IMR-90 (cell line): ENCODE results near the gene EP300. TPM values are rescaled to one million over a fixed set of nuclear protein-coding genes. Genes with fewer than 3 reads are reported as not detected.

Experiments used
- ATAC-seq: fragments of 200-7000 bp; cut with Tn5 transposase; 2 replicates; pipeline ENCODE4 v1.9.1; 2020; ENCODE audit warnings: low read depth, mild to moderate bottlenecking, moderate library complexity
- BruUV-seq: library from RNA; stranded (reverse); fragments of 400-500 nt; replicated peaks from 2 replicates; lab custom pipeline; 2021; lab: Mats Ljungman, UMichigan
- CTCF ChIA-PET: fragments of 300-600 bp; formaldehyde crosslinking; extraction: SDS; loops from one replicate; lab custom pipeline; 2021; ENCODE audit warnings: antibody characterized with exemption; lab: Yijun Ruan, JAX
- POLR2A ChIA-PET: fragments of 300-600 bp; sonication (Branson Sonifier 250); formaldehyde crosslinking; loops from one replicate; lab custom pipeline; 2022; ENCODE audit warnings: antibody characterized with exemption; ENCODE audit not compliant: unreplicated experiment; lab: Charles Lee
- DNase-seq: peaks from one replicate; pipeline ENCODE4 v3.0.0; 2013
- H2AFZ ChIP-seq: replicated peaks from 2 replicates; pipeline ENCODE3; 2013; ENCODE audit warnings: low read length, mild to moderate bottlenecking; ENCODE audit not compliant: poor library complexity
- H2AK5ac ChIP-seq: 2 replicates; pipeline ENCODE4 v1.6.1; 2013; ENCODE audit warnings: low read depth, low read length, inconsistent platforms
- H2AK9ac ChIP-seq: replicated peaks from 2 replicates; pipeline ENCODE3; 2013; ENCODE audit warnings: mild to moderate bottlenecking, low read depth, low read length, moderate library complexity; ENCODE audit not compliant: poor library complexity
- H2BK120ac ChIP-seq: 2 replicates; pipeline ENCODE4 v1.6.1; 2013; ENCODE audit warnings: low read depth, low read length, inconsistent platforms
- H2BK15ac ChIP-seq: 3 replicates; pipeline ENCODE4 v1.6.1; 2013; ENCODE audit warnings: low read depth, low read length, inconsistent platforms
- H2BK20ac ChIP-seq: 2 replicates; pipeline ENCODE4 v1.6.1; 2013; ENCODE audit warnings: low read depth, mild to moderate bottlenecking, inconsistent platforms, low read length, moderate library complexity
- H2BK5ac ChIP-seq: 2 replicates; pipeline ENCODE4 v1.6.1; 2013; ENCODE audit warnings: mild to moderate bottlenecking, low read depth, low read length, inconsistent platforms; ENCODE audit not compliant: poor library complexity, severe bottlenecking
- H3K14ac ChIP-seq: replicated peaks from 2 replicates; pipeline ENCODE4 v1.6.1; 2013; ENCODE audit warnings: low read depth, low read length, inconsistent platforms
- H3K18ac ChIP-seq: 2 replicates; pipeline ENCODE4 v1.6.1; 2013; ENCODE audit warnings: low read depth, low read length, control low read depth
- H3K23ac ChIP-seq: 2 replicates; pipeline ENCODE4 v1.6.1; 2013; ENCODE audit warnings: low read depth, low read length, inconsistent platforms
- H3K27ac ChIP-seq: 2 replicates; pipeline ENCODE4 v1.5.1; 2013; ENCODE audit warnings: mild to moderate bottlenecking, control low read depth, low read length; ENCODE audit not compliant: insufficient read depth
- H3K27me3 ChIP-seq: 2 replicates; pipeline ENCODE4 v1.6.1; 2013; ENCODE audit warnings: low read length; ENCODE audit not compliant: control insufficient read depth, insufficient read depth
- H3K36me3 ChIP-seq: 2 replicates; pipeline ENCODE4 v1.6.1; 2013; ENCODE audit warnings: low read length, mixed read lengths; ENCODE audit not compliant: control insufficient read depth, insufficient read depth
- H3K4ac ChIP-seq: 2 replicates; pipeline ENCODE4 v1.6.1; 2013; ENCODE audit warnings: low read depth, low read length, inconsistent platforms
- H3K4me1 ChIP-seq: 2 replicates; pipeline ENCODE4 v1.6.1; 2013; ENCODE audit warnings: low read length, mixed read lengths; ENCODE audit not compliant: control insufficient read depth, insufficient read depth
- H3K4me2 ChIP-seq: 2 replicates; pipeline ENCODE4 v1.6.1; 2013; ENCODE audit warnings: low read depth, mild to moderate bottlenecking, control low read depth, low read length, moderate library complexity
- H3K4me3 ChIP-seq: 2 replicates; pipeline ENCODE4 v1.5.1; 2013; ENCODE audit warnings: low read depth, mild to moderate bottlenecking, control low read depth, low read length, moderate library complexity; ENCODE audit not compliant: insufficient read depth
- H3K56ac ChIP-seq: 2 replicates; pipeline ENCODE4 v1.6.1; 2013; ENCODE audit warnings: low read length, inconsistent platforms; ENCODE audit not compliant: insufficient read depth; ENCODE audit errors: extremely low read depth
- H3K79me1 ChIP-seq, 2 experiments: 2 replicates each; pipeline ENCODE4 v1.6.1; 2013; ENCODE audit warnings: low read length in 2 of 2, inconsistent platforms in 1 of 2, low read depth in 1 of 2
- H3K9ac ChIP-seq: 2 replicates; pipeline ENCODE4 v1.6.1; 2013; ENCODE audit warnings: low read depth, low read length, control low read depth
- H3K9me1 ChIP-seq: 2 replicates; pipeline ENCODE4 v1.6.1; 2013; ENCODE audit warnings: low read length, inconsistent platforms; ENCODE audit not compliant: insufficient read depth
- H3K9me3 ChIP-seq: 2 replicates; pipeline ENCODE4 v1.6.1; 2013; ENCODE audit warnings: low read length; ENCODE audit not compliant: control insufficient read depth, insufficient read depth
- H4K20me1 ChIP-seq: 2 replicates; pipeline ENCODE4 v1.6.1; 2013; ENCODE audit warnings: low read length, inconsistent platforms; ENCODE audit not compliant: insufficient read depth
- H4K5ac ChIP-seq: 2 replicates; pipeline ENCODE4 v1.6.1; 2013; ENCODE audit warnings: mild to moderate bottlenecking, low read depth, low read length, control low read depth
- H4K8ac ChIP-seq, 2 experiments: 2 replicates each; pipeline ENCODE4 v1.6.1; 2013; ENCODE audit warnings: low read depth in 2 of 2, low read length in 2 of 2, control low read depth in 1 of 2, inconsistent platforms in 1 of 2
- H4K91ac ChIP-seq: 2 replicates; pipeline ENCODE4 v1.6.1; 2013; ENCODE audit warnings: low read depth, low read length, inconsistent platforms; ENCODE audit not compliant: insufficient read depth
- BHLHE40 ChIP-seq: fragments of 150-350 bp; IDR thresholded peaks from 2 replicates; pipeline ENCODE4 v1.6.1; 2016; ENCODE audit warnings: mild to moderate bottlenecking, low read depth, low read length
- CEBPB ChIP-seq: IDR thresholded peaks from 2 replicates; pipeline ENCODE4 v1.6.1; 2012; ENCODE audit warnings: low read depth, low read length, improper control_type of control experiment
- CHD1 ChIP-seq: IDR thresholded peaks from 2 replicates; pipeline ENCODE4 v1.6.1; 2012; ENCODE audit warnings: low read depth, low read length, improper control_type of control experiment
- CTCF ChIP-seq: conservative IDR thresholded peaks from 2 replicates; pipeline ENCODE4 v1.5.1; 2012; ENCODE audit warnings: mild to moderate bottlenecking, low read depth, low read length, improper control_type of control experiment
- ELK1 ChIP-seq: fragments of 150-350 bp; IDR thresholded peaks from 2 replicates; pipeline ENCODE4 v1.6.1; 2016; ENCODE audit warnings: low read depth, mild to moderate bottlenecking, low read length, moderate library complexity, borderline replicate concordance
- FOS ChIP-seq: fragments of 150-350 bp; IDR thresholded peaks from 2 replicates; pipeline ENCODE4 v1.6.1; 2016; ENCODE audit warnings: low read depth, low read length
- MAFK ChIP-seq: IDR thresholded peaks from 2 replicates; pipeline ENCODE4 v1.6.1; 2012; ENCODE audit warnings: low read depth, low read length, improper control_type of control experiment
- MAZ ChIP-seq: IDR thresholded peaks from 2 replicates; pipeline ENCODE4 v1.6.1; 2012; ENCODE audit warnings: low read depth, mild to moderate bottlenecking, low read length, improper control_type of control experiment, moderate library complexity, borderline replicate concordance
- MXI1 ChIP-seq: IDR thresholded peaks from 2 replicates; pipeline ENCODE4 v1.6.1; 2012; ENCODE audit warnings: low read depth, mild to moderate bottlenecking, low read length, moderate library complexity, borderline replicate concordance
- NFE2L2 ChIP-seq: fragments of 150-350 bp; IDR thresholded peaks from 2 replicates; pipeline ENCODE4 v1.6.1; 2016; ENCODE audit warnings: low read depth, mild to moderate bottlenecking, low read length
- POLR2A ChIP-seq: IDR thresholded peaks from 2 replicates; pipeline ENCODE4 v1.6.1; 2012; ENCODE audit warnings: mild to moderate bottlenecking, low read depth, low read length
- RAD21 ChIP-seq: IDR thresholded peaks from 2 replicates; pipeline ENCODE4 v1.6.1; 2012; ENCODE audit warnings: low read length, improper control_type of control experiment
- RCOR1 ChIP-seq: IDR thresholded peaks from 2 replicates; pipeline ENCODE4 v1.6.1; 2012; ENCODE audit warnings: mild to moderate bottlenecking, low read length, improper control_type of control experiment; ENCODE audit not compliant: insufficient replicate concordance
- RFX5 ChIP-seq: IDR thresholded peaks from 2 replicates; pipeline ENCODE4 v1.8.0; 2012; ENCODE audit warnings: low read depth, mild to moderate bottlenecking, low read length, moderate library complexity
- SMC3 ChIP-seq: fragments of 150-350 bp; IDR thresholded peaks from 2 replicates; pipeline ENCODE4 v1.6.1; 2016; ENCODE audit warnings: low read depth, mild to moderate bottlenecking, antibody characterized with exemption, low read length, moderate library complexity
- USF2 ChIP-seq: fragments of 150-350 bp; IDR thresholded peaks from 2 replicates; pipeline ENCODE4 v1.6.1; 2017; ENCODE audit warnings: mild to moderate bottlenecking, antibody characterized with exemption, low read length, low read depth
- WGBS, 2 experiments: methylation state at CpG; one replicate each; pipeline versions ENCODE4 v1.1.5 to v1.1.7; 2013; ENCODE audit warnings: missing lambda C conversion rate in 2 of 2; ENCODE audit not compliant: insufficient read length in 1 of 2; ENCODE audit errors: extremely low coverage in 2 of 2; 5-methylcytosine and 5-hydroxymethylcytosine counted together
- dilution Hi-C: fragments of 300-500 bp; cut with HindIII; formaldehyde crosslinking; loops from one replicate; pipeline ENCODE4 v1.14.3; 2018; ENCODE audit warnings: low sequenced_read_pairs; ENCODE audit not compliant: unreplicated experiment
- in situ Hi-C: fragments of 300-500 bp; cut with MboI; formaldehyde crosslinking; loops from 3 replicates; pipeline ENCODE4 v1.14.3; 2019; ENCODE audit warnings: low sequenced_read_pairs, inconsistent platforms, mixed read lengths
- intact Hi-C: fragments of 100-400 bp; cut with micrococcal nuclease; formaldehyde crosslinking; loops from 2 replicates; pipeline ENCODE4 v1.10.0; 2022
- polyA plus RNA-seq, 3 experiments: library from polyadenylated mRNA; depleted of rRNA; stranded (reverse); fragments of >200 nt; gene quantifications; 2 replicates each; pipeline ENCODE4 v1.2.3, GENCODE V29; 2012; ENCODE audit warnings: low replicate concordance in 1 of 3
- total RNA-seq: library from RNA; depleted of rRNA; stranded (reverse); fragments of >200 nt; gene quantifications from 2 replicates; pipeline ENCODE4 v1.2.3, GENCODE V29; 2012

Gene EP300
- total and polyA plus RNA-seq, 2 of the 4 experiments (the other 2 are of a cell fraction): 23.3 to 27.4 TPM

- H2AK9ac ChIP-seq: no peak overlapping the region
- H4K20me1 ChIP-seq: peaks cover 3% of the 10 kb centered on the region; the same call in 1 of the 2 replicates
- H4K8ac ChIP-seq: no peak overlapping the region
- no peak overlapping the region for H3K9ac ChIP-seq
- no peaks in the 10 kb centered on the region for H3K9me3 ChIP-seq
- intact Hi-C loops (loop anchor here (5.0 kb wide), 1 partner anchor 345 kb away; no protein-coding TSS in a partner anchor), in situ Hi-C loops (no loop called here), dilution Hi-C loops (no loop called here)
- 80% methylated on average over 1 of the region's 3 CpGs; no CpG with 5 or more reads in 1 of the 2 experiments for WGBS, 2 experiments
- no peak for ATAC-seq
- H3K9me1 ChIP-seq: no peaks in the 10 kb centered on the region
- H3K23ac ChIP-seq: no peak overlapping the region
- no peaks in the 10 kb centered on the region for H3K4me1 ChIP-seq
- H4K5ac ChIP-seq: no peak overlapping the region
- H3K4ac ChIP-seq: no peak overlapping the region
- H3K56ac ChIP-seq: no peak overlapping the region
- H3K18ac ChIP-seq: no peak overlapping the region
- ChIA-PET CTCF (no interaction called here), POLR2A (no interaction called here)
- H3K27ac ChIP-seq: no peak overlapping the region
- no peak for DNase-seq
- H3K4me2 ChIP-seq: no peak overlapping the region
- H3K36me3 ChIP-seq: peaks cover 64% of the 10 kb centered on the region
- no peak overlapping the region for H2BK20ac ChIP-seq
- BruUV-seq: no TSS peak
- H4K91ac ChIP-seq: no peak overlapping the region
- no peak for TF ChIP-seq POLR2A
- no peak for TF ChIP-seq NFE2L2
- TF ChIP-seq CHD1: no peak
- no peak for TF ChIP-seq BHLHE40
- TF ChIP-seq MXI1: no peak
- no peak for TF ChIP-seq RAD21
- no peak for TF ChIP-seq CTCF
- TF ChIP-seq USF2: no peak
- no peak for TF ChIP-seq SMC3
- TF ChIP-seq ELK1: no peak
- no peak for TF ChIP-seq MAFK
- TF ChIP-seq RFX5: no peak
- no peak for TF ChIP-seq MAZ
- TF ChIP-seq RCOR1: no peak
- no peak for TF ChIP-seq FOS
- no peak for TF ChIP-seq CEBPB
- H2AFZ ChIP-seq: no peak overlapping the region
- H3K14ac ChIP-seq: no peak overlapping the region
- no peak overlapping the region for H2BK15ac ChIP-seq
- H3K4me3 ChIP-seq: no peak overlapping the region
- H2AK5ac ChIP-seq: no peak overlapping the region
- no peaks in the 10 kb centered on the region for H3K27me3 ChIP-seq
- no peak overlapping the region for H2BK5ac ChIP-seq
- peaks cover 17 to 27% of the 10 kb centered on the region in 2 experiments for H3K79me1 ChIP-seq
- H2BK120ac ChIP-seq: no peak overlapping the region
Measured at GRCh38 chr22:41171996-41172395, 79.6 kb downstream of the EP300 start.
